Stomach (tissue), 9 donors: Measurements from ENCODE around the gene SULT1B1. TPM values are rescaled to one million over a fixed set of nuclear protein-coding genes. Genes with fewer than 3 reads are reported as not detected.
"Not testable (repeated sequence)": the region's sequence is repeated elsewhere in the genome, so short reads cannot be mapped to it uniquely, and the experiment has no call there.

ENCODE experiments used
- DNase-seq, 2 donors: peaks; one replicate each; pipeline versions ENCODE4 v3.0.0 to v3.0.0-alpha.2; 2013 to 2019
- H3K27ac ChIP-seq, 5 donors: fragments of 200-600 bp in 4 of 5; sonication (generic) in 4 of 5; one replicate each; pipeline ENCODE4 v1.5.1; 2013 to 2019; ENCODE audit warnings: mild to moderate bottlenecking in 1 of 5, moderate library complexity in 1 of 5
- H3K27me3 ChIP-seq, 3 donors: fragments of 200-600 bp; sonication (generic); one replicate each; pipeline ENCODE4 v1.5.1; 2017 to 2019; ENCODE audit warnings: mixed run types in 1 of 3
- H3K36me3 ChIP-seq, 4 donors: fragments of 200-600 bp; sonication (generic); 1 replicate in 3 of 4; 2 replicates in 1 of 4; pipeline ENCODE4 v1.5.1; 2016 to 2019
- H3K4me1 ChIP-seq, 4 donors: fragments of 200-600 bp; sonication (generic); one replicate each; pipeline ENCODE4 v1.5.1; 2016 to 2019
- H3K4me3 ChIP-seq, 4 donors: fragments of 200-600 bp; sonication (generic) in 3 of 4; one replicate each; pipeline ENCODE4 v1.5.1; 2016 to 2019; ENCODE audit warnings: mild to moderate bottlenecking in 1 of 4
- H3K9me3 ChIP-seq, 4 donors: fragments of 200-600 bp; sonication (generic); one replicate each; pipeline ENCODE4 v1.5.1; 2016 to 2019
- EP300 ChIP-seq: sonication (generic); formaldehyde crosslinking; IDR thresholded peaks from one replicate; pipeline ENCODE4 v1.6.1; 2017; ENCODE audit warnings: antibody characterized with exemption
- POLR2A ChIP-seq, 4 donors: fragments of 450-650 bp; IDR thresholded peaks; one replicate each; pipeline ENCODE4 v1.6.1; 2016; ENCODE audit warnings: antibody characterized with exemption in 4 of 4, control low read depth in 2 of 4, mild to moderate bottlenecking in 1 of 4, moderate library complexity in 1 of 4
- POLR2AphosphoS5 ChIP-seq, 3 donors: sonication (generic); formaldehyde crosslinking; IDR thresholded peaks; one replicate each; pipeline ENCODE4 v1.6.1; 2016; ENCODE audit warnings: antibody characterized with exemption in 3 of 3
- WGBS, 5 donors: extraction: QIAGEN DNeasy Blood & Tissue Kit in 3 of 5; methylation state at CpG; one replicate each; pipeline versions ENCODE4 v1.1.5 to v1.1.7; 2013 to 2018; 5-methylcytosine and 5-hydroxymethylcytosine counted together
- intact Hi-C: fragments of 100-400 bp; cut with DNase I; formaldehyde crosslinking; loops from one replicate; pipeline ENCODE4 v1.15.1; 2023; ENCODE audit warnings: low total_unique reads
- polyA plus RNA-seq, 3 donors: library from polyadenylated mRNA; stranded (reverse); fragments of 200-250 nt; gene quantifications; one replicate each; pipeline ENCODE4 v1.2.3, GENCODE V29; 2013
- total RNA-seq, 5 donors: library from RNA; depleted of rRNA; stranded (reverse); fragments of >200 nt; gene quantifications; one replicate each; pipeline versions ENCODE4 v1.1.0 to v1.2.3, GENCODE V29; 2014 to 2016
- TF ChIP-seq, protein P1 (sequence below), 7 experiments: fragments of 450-650 bp in 4 of 7; fragments of 200-600 bp in 3 of 7; sonication (generic) in 3 of 7; IDR thresholded peaks; one replicate each; pipeline ENCODE4 v1.5.1; 2016 to 2019; ENCODE audit warnings: antibody characterized with exemption in 7 of 7, control low read depth in 2 of 7, mild to moderate bottlenecking in 1 of 7
- donor health status: healthy with polysubstance abuse.
- donor health status: Bipolar disorder and iron deficiency.
- donor health status: healthy.

Gene SULT1B1
- total and polyA plus RNA-seq, 8 donors: 1.8 to 58.9 (median 31.1) TPM

GRCh38 chr4:69773484-69773883 lies 13.1 kb upstream of the SULT1B1 start:
- intact Hi-C loops: no loop called here
- Histone ChIP-seq H3K36me3 (no peaks in the 10 kb centered on the region), H3K9me3 (no peaks in the 10 kb centered on the region), H3K4me3 (no peak overlapping the region), H3K27ac (no peak overlapping the region), H3K27me3 (no peaks in the 10 kb centered on the region), H3K4me1 (peaks cover 0 to 6% (median 2%) of the 10 kb centered on the region in 4 donors)
- DNase-seq: peak in 1 of 2 donors; percentile 37
- TF ChIP-seq EP300: no peak
- TF ChIP-seq POLR2AphosphoS5 (IDR thresholded peaks at IDR 0.05): peak in 2 of 3 donors; percentile 33 to 35
- 32 to 42% (median 36%) methylated on average over 3 of the region's 3 CpGs for WGBS, 5 donors

DNA sequence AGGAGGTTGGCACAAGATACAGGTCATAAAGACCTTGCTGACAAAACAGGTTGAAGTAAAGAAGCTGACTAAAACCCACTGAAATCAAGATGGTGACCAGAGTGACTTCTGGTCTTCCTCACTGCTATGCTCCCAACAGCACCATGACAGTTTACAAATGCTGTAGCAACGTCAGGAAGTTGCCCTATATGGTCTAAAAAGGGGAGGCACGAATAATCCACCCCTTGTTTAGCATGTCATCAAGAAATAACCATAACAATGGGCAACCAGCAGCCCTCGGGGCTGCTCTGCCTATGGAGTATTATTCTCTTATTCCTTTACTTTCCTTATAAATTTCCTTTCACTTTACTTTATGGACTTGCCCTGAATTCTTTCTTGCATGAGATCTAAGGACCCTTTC lies 8.1 kb upstream of the SULT1B1 start:
- H3K4me3 ChIP-seq, H3K4me1 ChIP-seq, H3K27ac ChIP-seq, H3K27me3 ChIP-seq, intact Hi-C loops, H3K36me3 ChIP-seq, H3K9me3 ChIP-seq, DNase-seq: not testable (repeated sequence)
- 50 to 74% (median 69%) methylated on average over 3 of the region's 3 CpGs for WGBS, 5 donors

GRCh38 chr4:69765751-69766150 lies 5.3 kb upstream of the SULT1B1 start:
- TF ChIP-seq POLR2AphosphoS5 (IDR thresholded peaks at IDR 0.05): no peak
- no peak for TF ChIP-seq EP300
- no peak for TF ChIP-seq POLR2A (IDR thresholded peaks at IDR 0.05)
- TF ChIP-seq, protein P1, sequence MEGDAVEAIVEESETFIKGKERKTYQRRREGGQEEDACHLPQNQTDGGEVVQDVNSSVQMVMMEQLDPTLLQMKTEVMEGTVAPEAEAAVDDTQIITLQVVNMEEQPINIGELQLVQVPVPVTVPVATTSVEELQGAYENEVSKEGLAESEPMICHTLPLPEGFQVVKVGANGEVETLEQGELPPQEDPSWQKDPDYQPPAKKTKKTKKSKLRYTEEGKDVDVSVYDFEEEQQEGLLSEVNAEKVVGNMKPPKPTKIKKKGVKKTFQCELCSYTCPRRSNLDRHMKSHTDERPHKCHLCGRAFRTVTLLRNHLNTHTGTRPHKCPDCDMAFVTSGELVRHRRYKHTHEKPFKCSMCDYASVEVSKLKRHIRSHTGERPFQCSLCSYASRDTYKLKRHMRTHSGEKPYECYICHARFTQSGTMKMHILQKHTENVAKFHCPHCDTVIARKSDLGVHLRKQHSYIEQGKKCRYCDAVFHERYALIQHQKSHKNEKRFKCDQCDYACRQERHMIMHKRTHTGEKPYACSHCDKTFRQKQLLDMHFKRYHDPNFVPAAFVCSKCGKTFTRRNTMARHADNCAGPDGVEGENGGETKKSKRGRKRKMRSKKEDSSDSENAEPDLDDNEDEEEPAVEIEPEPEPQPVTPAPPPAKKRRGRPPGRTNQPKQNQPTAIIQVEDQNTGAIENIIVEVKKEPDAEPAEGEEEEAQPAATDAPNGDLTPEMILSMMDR (IDR thresholded peaks at IDR 0.05): no peak
- no peak for DNase-seq
- Histone ChIP-seq H3K4me1 (peaks cover 0 to 5% (median 2%) of the 10 kb centered on the region in 4 donors), H3K27me3 (no peaks in the 10 kb centered on the region), H3K9me3 (no peaks in the 10 kb centered on the region), H3K36me3 (no peaks in the 10 kb centered on the region), H3K4me3 (no peak overlapping the region), H3K27ac (no peak overlapping the region)
- 90 to 100% (median 95%) methylated on average over 1 of the region's 1 CpG for WGBS, 5 donors
- intact Hi-C loops: no loop called here

- Histone ChIP-seq H3K27me3 (no peaks in the 10 kb centered on the region), H3K36me3 (no peaks in the 10 kb centered on the region), H3K4me3 (no peak overlapping the region), H3K27ac (no peak overlapping the region), H3K4me1 (peaks cover 0 to 16% (median 3%) of the 10 kb centered on the region in 4 donors), H3K9me3 (no peaks in the 10 kb centered on the region)
- intact Hi-C loops: no loop called here
- TF ChIP-seq, protein P1 (IDR thresholded peaks at IDR 0.05): no peak
- no peak for TF ChIP-seq EP300
- TF ChIP-seq POLR2AphosphoS5 (IDR thresholded peaks at IDR 0.05): no peak
- TF ChIP-seq POLR2A (IDR thresholded peaks at IDR 0.05): no peak
- no peak for DNase-seq
- WGBS, 5 donors: 17 to 29% (median 26%) methylated on average over 1 of the region's 1 CpG
These were observed 3.9 kb upstream of the SULT1B1 start for GRCh38 chr4:69764311-69764710.

- no peak for DNase-seq
- Histone ChIP-seq H3K36me3 (no peaks in the 10 kb centered on the region), H3K27ac (no peak overlapping the region), H3K27me3 (no peaks in the 10 kb centered on the region), H3K9me3 (no peaks in the 10 kb centered on the region), H3K4me1 (peaks cover 0 to 19% (median 3%) of the 10 kb centered on the region in 4 donors), H3K4me3 (no peak overlapping the region)
- intact Hi-C loops: no loop called here
- no peak for TF ChIP-seq EP300
- TF ChIP-seq POLR2A (IDR thresholded peaks at IDR 0.05): no peak
- TF ChIP-seq POLR2AphosphoS5 (IDR thresholded peaks at IDR 0.05): no peak
- TF ChIP-seq, protein P1 (IDR thresholded peaks at IDR 0.05): no peak
- 92 to 96% (median 95%) methylated on average over 3 of the region's 3 CpGs for WGBS, 5 donors
These were observed 2.8 kb upstream of the SULT1B1 start for GRCh38 chr4:69763233-69763632.
